GM12878 (cell line): Measurements from ENCODE around the gene SLC25A48. TPM values are rescaled to one million over a fixed set of nuclear protein-coding genes. Genes with fewer than 3 reads are reported as not detected.

Experiments
- ATAC-seq: fragments of 200-7000 bp; cut with Tn5 transposase; 3 replicates; pipeline ENCODE4 v1.9.1; 2020; ENCODE audit warnings: mild to moderate bottlenecking, moderate library complexity
- BruUV-seq: library from RNA; stranded (reverse); fragments of 400-500 nt; replicated peaks from 2 replicates; lab custom pipeline; 2021; lab: Mats Ljungman, UMichigan
- CTCF ChIA-PET: fragments of 300-600 bp; sonication (Branson Sonifier 250); formaldehyde crosslinking; extraction: SDS; loops from one replicate; lab custom pipeline; 2021; ENCODE audit warnings: inconsistent platforms; lab: Yijun Ruan, JAX
- POLR2A ChIA-PET: fragments of 350-600 bp; formaldehyde crosslinking; extraction: SDS; loops from one replicate; lab custom pipeline; 2021; ENCODE audit warnings: inconsistent platforms; lab: Charles Lee
- RAD21 ChIA-PET: fragments of 300-600 bp; sonication (Branson Sonifier 250); formaldehyde crosslinking; loops from one replicate; lab custom pipeline; 2023; ENCODE audit warnings: antibody characterized with exemption; ENCODE audit not compliant: unreplicated experiment; lab: Charles Lee
- SMC1A ChIA-PET: fragments of 300-600 bp; sonication (Branson Sonifier 250); formaldehyde crosslinking; loops from one replicate; lab custom pipeline; 2023; ENCODE audit not compliant: unreplicated experiment, uncharacterized antibody; lab: Charles Lee
- DNase-seq: peaks from one replicate; pipeline ENCODE4 v3.0.0-alpha.2; 2011; ENCODE audit warnings: low read depth, low spot score
- FAIRE-seq: peaks from 3 replicates; lab custom pipeline; 2011; peaks lifted over from hg19 to GRCh38; lab: Jason Lieb, UNC
- H2AFZ ChIP-seq: 2 replicates; pipeline ENCODE4 v1.6.0; 2011; ENCODE audit warnings: low read depth, low read length, control low read depth; ENCODE audit not compliant: control insufficient read depth
- H3K27ac ChIP-seq: 2 replicates; pipeline ENCODE4 v1.5.1; 2011; ENCODE audit warnings: control low read depth; ENCODE audit not compliant: control insufficient read depth, insufficient read depth
- H3K27me3 ChIP-seq, 2 experiments: replicated peaks in 1 of 2; 2 replicates each; pipeline versions ENCODE4 v1.6.0 to v1.6.1; 2011; ENCODE audit warnings: low read length in 1 of 2; ENCODE audit not compliant: control insufficient read depth in 2 of 2, insufficient read depth in 2 of 2
- H3K36me3 ChIP-seq, 2 experiments: 2 replicates each; pipeline ENCODE4 v1.5.1; 2011; ENCODE audit warnings: low read length in 1 of 2; ENCODE audit not compliant: control insufficient read depth in 2 of 2, insufficient read depth in 2 of 2
- H3K4me1 ChIP-seq: 2 replicates; pipeline ENCODE4 v1.6.1; 2011; ENCODE audit warnings: mild to moderate bottlenecking, low read length, moderate library complexity, mixed read lengths; ENCODE audit not compliant: control insufficient read depth, insufficient read depth
- H3K4me2 ChIP-seq: 2 replicates; pipeline ENCODE4 v1.6.0; 2011; ENCODE audit warnings: control low read depth; ENCODE audit not compliant: control insufficient read depth, insufficient read depth
- H3K4me3 ChIP-seq: fragments of 200-600 bp; sonication (generic); 2 replicates; pipeline ENCODE4 v1.5.1; 2016
- H3K79me2 ChIP-seq: 2 replicates; pipeline ENCODE4 v1.6.0; 2011; ENCODE audit warnings: low read length; ENCODE audit not compliant: control insufficient read depth, insufficient read depth
- H3K9ac ChIP-seq: 2 replicates; pipeline ENCODE4 v1.8.0; 2011; ENCODE audit warnings: low read length, control low read depth, mixed read lengths; ENCODE audit not compliant: control insufficient read depth, insufficient read depth
- H3K9me3 ChIP-seq: replicated peaks from 3 replicates; pipeline ENCODE4 v1.5.1; 2011; ENCODE audit warnings: mild to moderate bottlenecking, low read length; ENCODE audit not compliant: control insufficient read depth, insufficient read depth
- H4K20me1 ChIP-seq: 2 replicates; pipeline ENCODE4 v1.6.0; 2011; ENCODE audit not compliant: control insufficient read depth, insufficient read depth
- CBFB ChIP-seq: IDR thresholded peaks from 2 replicates; pipeline ENCODE4 v1.6.1; 2016; ENCODE audit warnings: antibody characterized with exemption, low read depth
- CBX5 ChIP-seq: sonication (generic); IDR thresholded peaks from 2 replicates; pipeline ENCODE4 v1.6.1; 2016; ENCODE audit warnings: low read depth, moderate library complexity, mild to moderate bottlenecking, inconsistent platforms
- HDGF ChIP-seq: fragments of 450-650 bp; IDR thresholded peaks from 2 replicates; pipeline ENCODE4 v1.6.1; 2016; ENCODE audit warnings: antibody characterized with exemption
- HSF1 ChIP-seq: fragments of 150-350 bp; IDR thresholded peaks from 2 replicates; pipeline ENCODE4 v1.6.1; 2014; ENCODE audit warnings: mild to moderate bottlenecking, low read depth, low read length
- JUNB ChIP-seq: IDR thresholded peaks from 2 replicates; pipeline ENCODE4 v1.6.1; 2016; ENCODE audit warnings: antibody characterized with exemption, mild to moderate bottlenecking
- POU2F2 ChIP-seq: IDR thresholded peaks from 3 replicates; pipeline ENCODE4 v1.6.1; 2011; ENCODE audit warnings: low read depth, mild to moderate bottlenecking, low read length, borderline replicate concordance
- RELB ChIP-seq: fragments of 450-650 bp; IDR thresholded peaks from 2 replicates; pipeline ENCODE4 v1.6.1; 2017; ENCODE audit warnings: low read depth, mild to moderate bottlenecking, moderate library complexity
- RUNX3 ChIP-seq: IDR thresholded peaks from 2 replicates; pipeline ENCODE4 v1.6.1; 2012; ENCODE audit warnings: low read length, inconsistent platforms
- SP1 ChIP-seq: IDR thresholded peaks from one replicate; pipeline ENCODE4 v1.6.1; 2011; ENCODE audit warnings: low read depth, low read length
- SUPT20H ChIP-seq: IDR thresholded peaks from 2 replicates; pipeline ENCODE4 v1.6.1; 2011; ENCODE audit warnings: low read depth, mild to moderate bottlenecking, low read length, moderate library complexity, borderline replicate concordance; ENCODE audit not compliant: control insufficient read depth
- USF2 ChIP-seq: IDR thresholded peaks from 2 replicates; pipeline ENCODE4 v1.6.1; 2011; ENCODE audit warnings: low read depth, low read length, improper control_type of control experiment, borderline replicate concordance
- YY1 ChIP-seq: IDR thresholded peaks from 2 replicates; pipeline ENCODE4 v1.6.1; 2011; ENCODE audit warnings: low read depth, mild to moderate bottlenecking, low read length
- WGBS: methylation state at CpG from one replicate; pipeline ENCODE4 v1.1.6; 2016; ENCODE audit warnings: low lambda C conversion rate; ENCODE audit not compliant: insufficient replicate concordance, insufficient coverage; ENCODE audit errors: missing lambda C conversion rate; 5-methylcytosine and 5-hydroxymethylcytosine counted together
- in situ Hi-C: fragments of 300-500 bp; cut with MboI; formaldehyde crosslinking; loops from 9 replicates; pipeline ENCODE4 v1.14.3; 2018; ENCODE audit warnings: mixed read lengths
- intact Hi-C: fragments of 100-400 bp; cut with micrococcal nuclease; formaldehyde crosslinking; loops from one replicate; pipeline ENCODE4 v1.14.2; 2022; ENCODE audit not compliant: unreplicated experiment
- polyA plus RNA-seq, 11 experiments: library from polyadenylated mRNA; depleted of rRNA in 4 of 11; unstranded in 6 of 11; stranded (reverse) in 5 of 11; fragments of >200 nt; fragmentation: Nextera tagmentation in 4 of 11; fragmentation: Illumina TruSeq in 1 of 11; extraction: Ambion mirVana in 4 of 11; extraction: Trizol in 1 of 11; gene quantifications; 1 replicate in 1 of 11; 2 replicates in 10 of 11; pipeline versions ENCODE4 v1.2.1 to v1.2.3, GENCODE V29; 2011 to 2016; ENCODE audit warnings: inconsistent platforms in 2 of 11, missing spikeins in 2 of 11, low read depth in 1 of 11
- total RNA-seq, 4 experiments: library from RNA; depleted of rRNA in 3 of 4; stranded (reverse); fragments of >200 nt in 3 of 4; fragmentation: Illumina TruSeq in 1 of 4; extraction: Trizol in 1 of 4; gene quantifications; 2 replicates each; pipeline versions ENCODE4 v1.2.1 to v1.2.3, GENCODE V29; 2013 to 2021

SLC25A48 gene
- total and polyA plus RNA-seq, 10 of the 15 experiments (the other 5 are each of a cell fraction or from before 2014, with no cell fraction given): 0.06 TPM; not detected in 9

GRCh38 chr5:135876146-135876545 lies 41.7 kb downstream of the SLC25A48 start:
- H3K27ac ChIP-seq: no peak overlapping the region
- CTCF ChIA-PET: no interaction called here
- RAD21 ChIA-PET: no interaction called here
- 41% methylated on average over 5 of the region's 5 CpGs for WGBS
- H3K27me3 ChIP-seq: no peaks in the 10 kb centered on the region; a peak in 1 of 4 replicates
- DNase-seq: no peak
- no peaks in the 10 kb centered on the region for H3K36me3 ChIP-seq
- TF ChIP-seq RUNX3 (no peak), CBX5 (no peak), RELB (no peak), HDGF (no peak), YY1 (no peak), SP1 (no peak), JUNB (no peak), USF2 (no peak), CBFB (no peak), POU2F2 (no peak), SUPT20H (no peak), HSF1 (no peak)
- no peaks in the 10 kb centered on the region for H3K79me2 ChIP-seq
- in situ Hi-C loops (no loop called here), intact Hi-C loops (no loop called here)
- no peak overlapping the region for H2AFZ ChIP-seq
- no peak for FAIRE-seq
- no peak overlapping the region for H3K4me2 ChIP-seq
- POLR2A ChIA-PET: no interaction called here
- no peaks in the 10 kb centered on the region for H3K4me1 ChIP-seq
- H3K9me3 ChIP-seq: no peaks in the 10 kb centered on the region
- no peak overlapping the region for H3K4me3 ChIP-seq
- no TSS peak for BruUV-seq
- no peak overlapping the region for H3K9ac ChIP-seq
- no peak for ATAC-seq
- H4K20me1 ChIP-seq: no peaks in the 10 kb centered on the region
- SMC1A ChIA-PET: no interaction called here
